OCI-LY3 (cell line): Measurements from ENCODE around the gene CLEC16A.

Source experiments
- CTCF ChIP-seq: fragments of 200-600, 300-600 bp; sonication (generic); IDR thresholded peaks from 2 replicates; pipeline ENCODE4 v1.5.1; 2014; ENCODE audit warnings: antibody characterized with exemption, low read length, low read depth
- EZH2phosphoT487 ChIP-seq: fragments of 200-600 bp; shearing (Covaris generic); IDR thresholded peaks from 2 replicates; pipeline ENCODE4 v1.6.1; 2018; ENCODE audit warnings: antibody characterized with exemption, mixed run types, low read depth

GRCh38 chr16:11049396-11050059 lies 105.2 kb downstream of the CLEC16A start:
- no peak for TF ChIP-seq CTCF
- no peak for TF ChIP-seq EZH2phosphoT487
